DMS79 (cell line): ENCODE data around the gene SYNGR1.
"Not testable (repeated sequence)": the region's sequence is repeated elsewhere in the genome, so short reads cannot be mapped to it uniquely, and the experiment has no call there.

Experiments
- DNase-seq: peaks from one replicate; lab custom pipeline; 2025; lab: John Stamatoyannopoulos, UW

Gene SYNGR1

GRCh38 chr22:39409516-39410029, 59.8 kb downstream of the SYNGR1 start:
- DNase-seq: no peak

- no peak for DNase-seq
These were observed 60.5 kb downstream of the SYNGR1 start for GRCh38 chr22:39410264-39410663.

- peak; percentile 39 for DNase-seq
These were observed 62.1 kb downstream of the SYNGR1 start for GRCh38 chr22:39411828-39412365.

GRCh38 chr22:39413204-39413603, 63.4 kb downstream of the SYNGR1 start:
- DNase-seq: not testable (repeated sequence)

- DNase-seq: no peak
These were observed 64.6 kb downstream of the SYNGR1 start for GRCh38 chr22:39414377-39414776.

GRCh38 chr22:39414886-39415285, 65.1 kb downstream of the SYNGR1 start:
- peak; percentile 7 for DNase-seq

GRCh38 chr22:39415506-39415905, 65.7 kb downstream of the SYNGR1 start:
- DNase-seq: no peak

- peak; percentile 22 for DNase-seq
These were observed 66.5 kb downstream of the SYNGR1 start for GRCh38 chr22:39416319-39416718.

GRCh38 chr22:39417641-39418040, 67.8 kb downstream of the SYNGR1 start:
- no peak for DNase-seq

- no peak for DNase-seq
These were observed 68.9 kb downstream of the SYNGR1 start for GRCh38 chr22:39418696-39419095.

GRCh38 chr22:39419096-39419495, 69.3 kb downstream of the SYNGR1 start:
- DNase-seq: no peak

- DNase-seq: no peak
These were observed 70.1 kb downstream of the SYNGR1 start for GRCh38 chr22:39419911-39420310.

GRCh38 chr22:39421691-39422090, 71.9 kb downstream of the SYNGR1 start:
- DNase-seq: no peak

GRCh38 chr22:39422101-39422500, 72.3 kb downstream of the SYNGR1 start:
- DNase-seq: no peak

- no peak for DNase-seq
These were observed 72.9 kb downstream of the SYNGR1 start for GRCh38 chr22:39422721-39423120.

GRCh38 chr22:39423976-39424375, 74.2 kb downstream of the SYNGR1 start:
- no peak for DNase-seq

- no peak for DNase-seq
These were observed 76.7 kb downstream of the SYNGR1 start for GRCh38 chr22:39426380-39427043.

- no peak for DNase-seq
These were observed 78.2 kb downstream of the SYNGR1 start for GRCh38 chr22:39427751-39428596.

- no peak for DNase-seq
These were observed 78.8 kb downstream of the SYNGR1 start for GRCh38 chr22:39428597-39429071.

- DNase-seq: no peak
These were observed 79.4 kb downstream of the SYNGR1 start for GRCh38 chr22:39429186-39429585.

GRCh38 chr22:39429916-39430575, 80.3 kb downstream of the SYNGR1 start:
- no peak for DNase-seq

- DNase-seq: no peak
These were observed 80.9 kb downstream of the SYNGR1 start for GRCh38 chr22:39430576-39431150.
